Neural progenitor cell (in vitro differentiated cells): ENCODE results near the gene RASD1. TPM values are rescaled to one million over a fixed set of nuclear protein-coding genes. Genes with fewer than 3 reads are reported as not detected.

ENCODE experiments used
- DNase-seq: peaks from one replicate; pipeline ENCODE4 v3.0.0-alpha.2; 2016; ENCODE audit warnings: low spot score
- H2AFZ ChIP-seq: fragments of 200-600 bp; sonication (generic); replicated peaks from 2 replicates; pipeline ENCODE4 v1.6.1; 2016; ENCODE audit warnings: antibody characterized with exemption
- H3F3A ChIP-seq: fragments of 200-600 bp; sonication (generic); 2 replicates; pipeline ENCODE4 v1.6.1; 2016; ENCODE audit warnings: antibody characterized with exemption, low read depth
- H3K27ac ChIP-seq: fragments of 200-600 bp; sonication (generic); 2 replicates; pipeline ENCODE4 v1.5.1; 2016; ENCODE audit warnings: mild to moderate bottlenecking
- H3K27me3 ChIP-seq: fragments of 200-600 bp; sonication (generic); 2 replicates; pipeline ENCODE4 v1.6.1; 2016; ENCODE audit warnings: mild to moderate bottlenecking, moderate library complexity
- H3K36me3 ChIP-seq: fragments of 200-600 bp; sonication (generic); 2 replicates; pipeline ENCODE4 v1.5.1; 2016
- H3K4me1 ChIP-seq: fragments of 200-600 bp; sonication (generic); 2 replicates; pipeline ENCODE4 v1.6.1; 2016; ENCODE audit warnings: mixed run types
- H3K4me2 ChIP-seq: fragments of 200-600 bp; sonication (generic); 2 replicates; pipeline ENCODE4 v1.6.1; 2016
- H3K4me3 ChIP-seq: fragments of 200-600 bp; sonication (generic); 2 replicates; pipeline ENCODE4 v1.5.1; 2016
- H3K79me2 ChIP-seq: fragments of 200-600 bp; sonication (generic); 2 replicates; pipeline ENCODE4 v1.6.1; 2016; ENCODE audit warnings: low read depth
- H3K9ac ChIP-seq: fragments of 200-600 bp; sonication (generic); 2 replicates; pipeline ENCODE4 v1.6.1; 2016
- H3K9me3 ChIP-seq: fragments of 200-600 bp; sonication (generic); 2 replicates; pipeline ENCODE4 v1.5.1; 2016; ENCODE audit warnings: low read depth
- H4K20me1 ChIP-seq: fragments of 200-600 bp; sonication (generic); 2 replicates; pipeline ENCODE4 v1.6.1; 2016; ENCODE audit warnings: low read depth
- H3K27ac Mint-ChIP-seq: 3 replicates; pipeline ENCODE4 v1.8.0; 2021; ENCODE audit warnings: mixed read lengths
- H3K27me3 Mint-ChIP-seq: 2 replicates; pipeline ENCODE4 v1.8.0; 2022; ENCODE audit warnings: low read depth, mild to moderate bottlenecking, inconsistent platforms, moderate library complexity, mixed read lengths; ENCODE audit not compliant: insufficient read depth
- H3K36me3 Mint-ChIP-seq: 3 replicates; pipeline ENCODE4 v1.8.0; 2021; ENCODE audit warnings: mixed read lengths
- H3K4me1 Mint-ChIP-seq: 3 replicates; pipeline ENCODE4 v1.8.0; 2021; ENCODE audit warnings: mixed read lengths
- H3K4me3 Mint-ChIP-seq: 3 replicates; pipeline ENCODE4 v1.8.0; 2021; ENCODE audit warnings: mild to moderate bottlenecking, moderate library complexity, mixed read lengths
- H3K9me3 Mint-ChIP-seq: 3 replicates; pipeline ENCODE4 v1.8.0; 2020; ENCODE audit warnings: mixed read lengths
- CTCF ChIP-seq: fragments of 200-600 bp; sonication (generic); IDR thresholded peaks from 2 replicates; pipeline ENCODE4 v1.5.1; 2017; ENCODE audit warnings: antibody characterized with exemption, mild to moderate bottlenecking
- EZH2 ChIP-seq: fragments of 200-600 bp; sonication (generic); IDR thresholded peaks from 2 replicates; pipeline ENCODE4 v1.6.1; 2017; ENCODE audit warnings: antibody characterized with exemption, mild to moderate bottlenecking, moderate library complexity
- EZH2phosphoT487 ChIP-seq: fragments of 200-600 bp; sonication (generic); IDR thresholded peaks from 2 replicates; pipeline ENCODE4 v1.6.1; 2017; ENCODE audit warnings: antibody characterized with exemption
- total RNA-seq: library from RNA; depleted of rRNA; stranded (reverse); fragments of >200 nt; gene quantifications from 2 replicates; pipeline ENCODE4 v1.2.3, GENCODE V29; 2015; ENCODE audit warnings: low replicate concordance

The RASD1 gene
- total RNA-seq, 1 donor from 2014 or later: 0.88 TPM

GRCh38 chr17:17484451-17484899 is 11.7 kb downstream of the RASD1 start:
- no peak for DNase-seq
- peak overlapping the region; percentile 20 for H3K27ac Mint-ChIP-seq
- H3K27me3 Mint-ChIP-seq: no peaks in the 10 kb centered on the region
- no peaks in the 10 kb centered on the region for H3K36me3 ChIP-seq
- no peaks in the 10 kb centered on the region for H3K9me3 ChIP-seq
- H3K4me1 ChIP-seq: peaks cover 12% of the 10 kb centered on the region
- no peak overlapping the region for H2AFZ ChIP-seq
- H3K4me3 Mint-ChIP-seq: no peak overlapping the region
- H3K36me3 Mint-ChIP-seq: peaks cover 21% of the 10 kb centered on the region
- H3K4me2 ChIP-seq: no peak overlapping the region
- H3K27ac ChIP-seq: no peak overlapping the region
- H3K4me3 ChIP-seq: no peak overlapping the region
- H3K4me1 Mint-ChIP-seq: peaks cover 6% of the 10 kb centered on the region
- H3K27me3 ChIP-seq: no peaks in the 10 kb centered on the region
- H3F3A ChIP-seq: no peaks in the 10 kb centered on the region
- TF ChIP-seq CTCF (no peak), EZH2phosphoT487 (no peak), EZH2 (no peak)
- H4K20me1 ChIP-seq: peaks cover 22% of the 10 kb centered on the region
- H3K79me2 ChIP-seq: peaks cover 70% of the 10 kb centered on the region
- H3K9ac ChIP-seq: no peak overlapping the region
- no peaks in the 10 kb centered on the region for H3K9me3 Mint-ChIP-seq

GRCh38 chr17:17481860-17482259 is 14.3 kb downstream of the RASD1 start:
- H3K79me2 ChIP-seq: peaks cover 91% of the 10 kb centered on the region
- peaks cover 22% of the 10 kb centered on the region for H3K4me1 ChIP-seq
- no peaks in the 10 kb centered on the region for H3K36me3 ChIP-seq
- no peaks in the 10 kb centered on the region for H3F3A ChIP-seq
- no peaks in the 10 kb centered on the region for H3K27me3 ChIP-seq
- H3K27me3 Mint-ChIP-seq: no peaks in the 10 kb centered on the region
- H3K4me3 Mint-ChIP-seq: no peak overlapping the region
- H3K27ac Mint-ChIP-seq: no peak overlapping the region
- no peaks in the 10 kb centered on the region for H3K9me3 ChIP-seq
- H3K27ac ChIP-seq: no peak overlapping the region
- H3K36me3 Mint-ChIP-seq: peaks cover 8% of the 10 kb centered on the region
- no peak overlapping the region for H3K4me2 ChIP-seq
- TF ChIP-seq CTCF: no peak
- no peak for TF ChIP-seq EZH2
- no peak for TF ChIP-seq EZH2phosphoT487
- no peak overlapping the region for H3K9ac ChIP-seq
- DNase-seq: no peak
- H2AFZ ChIP-seq: no peak overlapping the region
- H3K4me3 ChIP-seq: no peak overlapping the region
- H3K4me1 Mint-ChIP-seq: peaks cover 24% of the 10 kb centered on the region
- peaks cover 23% of the 10 kb centered on the region for H4K20me1 ChIP-seq
- no peaks in the 10 kb centered on the region for H3K9me3 Mint-ChIP-seq

- Histone ChIP-seq H3K9me3 (no peaks in the 10 kb centered on the region), H3K27me3 (no peaks in the 10 kb centered on the region), H3K4me1 (peaks cover 22% of the 10 kb centered on the region), H4K20me1 (peaks cover 23% of the 10 kb centered on the region), H3K9ac (no peak overlapping the region), H2AFZ (no peak overlapping the region), H3F3A (no peaks in the 10 kb centered on the region), H3K79me2 (peaks cover 87% of the 10 kb centered on the region), H3K36me3 (no peaks in the 10 kb centered on the region), H3K4me3 (no peak overlapping the region), H3K27ac (no peak overlapping the region), H3K4me2 (no peak overlapping the region)
- no peaks in the 10 kb centered on the region for H3K27me3 Mint-ChIP-seq
- peaks cover 24% of the 10 kb centered on the region for H3K4me1 Mint-ChIP-seq
- H3K27ac Mint-ChIP-seq: no peak overlapping the region
- no peaks in the 10 kb centered on the region for H3K9me3 Mint-ChIP-seq
- no peak overlapping the region for H3K4me3 Mint-ChIP-seq
- TF ChIP-seq CTCF (no peak), EZH2 (no peak), EZH2phosphoT487 (no peak)
- peaks cover 6% of the 10 kb centered on the region for H3K36me3 Mint-ChIP-seq
- DNase-seq: no peak
Measured at GRCh38 chr17:17480593-17481148, 15.5 kb downstream of the RASD1 start.
